Fibroblast of villous mesenchyme (primary cell): Measurements from ENCODE around the gene FAT4. TPM values are rescaled to one million over a fixed set of nuclear protein-coding genes. Genes with fewer than 3 reads are reported as not detected.

Source experiments
- DNase-seq: peaks from one replicate; pipeline ENCODE4 v3.0.0-alpha.2; 2010; ENCODE audit warnings: low read depth
- H3K4me3 ChIP-seq: 2 replicates; pipeline ENCODE4 v1.5.1; 2011; ENCODE audit warnings: low read depth, mild to moderate bottlenecking, low read length
- small RNA-seq: library from RNA; depleted of rRNA; stranded (forward); fragments of <200 nt; gene quantifications from one replicate; pipeline ENCODE3, GENCODE V24; 2012
- total RNA-seq: library from RNA; depleted of rRNA; stranded (reverse); fragments of >200 nt; gene quantifications from 2 replicates; pipeline ENCODE4 v1.2.3, GENCODE V29; 2012
- TF ChIP-seq, protein P1 (sequence below): IDR thresholded peaks from 2 replicates; pipeline ENCODE4 v1.5.1; 2012; ENCODE audit warnings: low read depth, mild to moderate bottlenecking, low read length; ENCODE audit not compliant: insufficient read depth

Gene FAT4
- total RNA-seq, 1 donor, result 44.9 TPM

DNA sequence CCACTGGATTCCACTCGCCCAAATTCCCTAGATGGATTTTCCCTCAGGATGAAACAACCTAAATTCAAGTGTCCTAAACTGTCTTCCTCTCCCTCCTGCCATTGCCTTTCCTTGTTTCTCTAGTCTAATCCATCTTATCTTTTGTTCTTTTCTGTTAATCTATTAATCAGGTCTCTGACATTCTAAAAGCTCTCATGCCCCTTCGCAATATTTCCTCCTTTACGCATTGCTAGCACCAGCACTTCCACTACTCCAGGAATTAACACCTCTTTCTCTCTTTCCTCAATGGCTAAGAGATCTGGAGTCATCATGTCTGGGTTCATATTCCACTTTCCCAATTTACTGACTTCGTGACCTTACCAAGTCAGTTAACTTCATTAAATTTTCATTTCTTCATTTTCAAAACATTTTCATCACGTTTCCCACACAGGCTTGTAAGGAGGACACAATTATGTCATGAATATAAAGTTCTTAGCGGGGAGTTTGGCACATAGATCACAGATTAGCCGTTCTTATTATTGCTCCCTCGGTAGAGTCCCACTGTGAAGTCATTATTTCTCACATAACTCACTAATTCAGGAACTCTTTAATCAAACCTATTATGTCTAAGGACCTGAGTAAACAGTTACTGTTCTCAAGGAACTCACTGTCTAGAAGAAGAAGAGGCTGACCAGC lies 45.3 kb downstream of the FAT4 start:
- TF ChIP-seq, protein P1, sequence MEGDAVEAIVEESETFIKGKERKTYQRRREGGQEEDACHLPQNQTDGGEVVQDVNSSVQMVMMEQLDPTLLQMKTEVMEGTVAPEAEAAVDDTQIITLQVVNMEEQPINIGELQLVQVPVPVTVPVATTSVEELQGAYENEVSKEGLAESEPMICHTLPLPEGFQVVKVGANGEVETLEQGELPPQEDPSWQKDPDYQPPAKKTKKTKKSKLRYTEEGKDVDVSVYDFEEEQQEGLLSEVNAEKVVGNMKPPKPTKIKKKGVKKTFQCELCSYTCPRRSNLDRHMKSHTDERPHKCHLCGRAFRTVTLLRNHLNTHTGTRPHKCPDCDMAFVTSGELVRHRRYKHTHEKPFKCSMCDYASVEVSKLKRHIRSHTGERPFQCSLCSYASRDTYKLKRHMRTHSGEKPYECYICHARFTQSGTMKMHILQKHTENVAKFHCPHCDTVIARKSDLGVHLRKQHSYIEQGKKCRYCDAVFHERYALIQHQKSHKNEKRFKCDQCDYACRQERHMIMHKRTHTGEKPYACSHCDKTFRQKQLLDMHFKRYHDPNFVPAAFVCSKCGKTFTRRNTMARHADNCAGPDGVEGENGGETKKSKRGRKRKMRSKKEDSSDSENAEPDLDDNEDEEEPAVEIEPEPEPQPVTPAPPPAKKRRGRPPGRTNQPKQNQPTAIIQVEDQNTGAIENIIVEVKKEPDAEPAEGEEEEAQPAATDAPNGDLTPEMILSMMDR, result no peak
- no peak overlapping the region for H3K4me3 ChIP-seq
- no peak for DNase-seq

DNA sequence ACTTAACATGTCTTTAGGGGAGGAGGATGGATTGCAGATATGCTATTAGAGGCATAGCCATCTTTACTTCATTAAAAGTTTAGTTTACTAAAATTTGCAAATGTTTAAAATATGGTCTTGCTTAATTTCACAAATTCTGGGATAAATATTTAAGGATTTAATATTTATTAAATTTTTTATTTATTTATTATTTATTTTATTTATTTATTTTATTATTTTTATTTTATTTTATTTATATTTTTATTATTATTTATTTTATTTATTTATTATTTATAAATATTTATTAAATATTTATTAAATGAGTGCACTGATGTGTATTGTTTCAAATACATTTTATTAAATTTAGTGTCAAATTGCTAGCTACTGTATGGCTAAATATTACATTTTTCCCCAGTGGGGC lies 46.0 kb downstream of the FAT4 start:
- H3K4me3 ChIP-seq, result no peak overlapping the region
- DNase-seq, result no peak
- TF ChIP-seq, protein P1, result no peak

Small RNA genes lying within 50 kb of the gene (small RNA-seq; reads per million reads assigned to genes)
- not detected for gene RF00019
